DOHH2 (cell line): ENCODE results near the gene MRGPRF.

Experiments used
- H3F3A ChIP-seq: fragments of 200-600 bp; sonication (generic), shearing (Covaris generic); 2 replicates; pipeline ENCODE4 v1.6.0; 2016; ENCODE audit warnings: antibody characterized with exemption, mild to moderate bottlenecking; ENCODE audit not compliant: control insufficient read depth, insufficient read depth
- H3K27ac ChIP-seq: fragments of 200-600 bp; sonication (generic); 2 replicates; pipeline ENCODE4 v1.5.1; 2014; ENCODE audit warnings: low read depth, mild to moderate bottlenecking, low read length, moderate library complexity
- H3K27me3 ChIP-seq: fragments of 200-600 bp; sonication (generic); 2 replicates; pipeline ENCODE4 v1.6.1; 2014; ENCODE audit warnings: mild to moderate bottlenecking, low read length, mixed read lengths; ENCODE audit not compliant: control insufficient read depth
- H3K36me3 ChIP-seq: fragments of 200-600 bp; sonication (generic); 2 replicates; pipeline ENCODE4 v1.6.1; 2014; ENCODE audit warnings: mild to moderate bottlenecking, low read length, moderate library complexity, mixed read lengths; ENCODE audit not compliant: control insufficient read depth
- H3K4me1 ChIP-seq: fragments of 200-600 bp; sonication (generic); 2 replicates; pipeline ENCODE4 v1.6.1; 2014; ENCODE audit warnings: mild to moderate bottlenecking, low read length, mixed read lengths; ENCODE audit not compliant: control insufficient read depth
- H3K4me2 ChIP-seq: fragments of 200-600 bp; sonication (generic); 2 replicates; pipeline ENCODE4 v1.6.0; 2014; ENCODE audit warnings: mild to moderate bottlenecking, low read length, moderate library complexity
- H3K4me3 ChIP-seq: fragments of 200-600 bp; sonication (generic); 2 replicates; pipeline ENCODE4 v1.5.1; 2014; ENCODE audit warnings: mild to moderate bottlenecking, low read length, mixed read lengths
- H3K79me2 ChIP-seq: fragments of 200-600 bp; sonication (generic); 2 replicates; pipeline ENCODE4 v1.6.1; 2014; ENCODE audit warnings: mild to moderate bottlenecking, low read length, mixed read lengths; ENCODE audit not compliant: control insufficient read depth
- H3K9me2 ChIP-seq: fragments of 200-600 bp; sonication (generic); replicated peaks from 2 replicates; pipeline ENCODE4 v1.6.1; 2014; ENCODE audit warnings: mild to moderate bottlenecking, low read length, mixed read lengths; ENCODE audit not compliant: control insufficient read depth
- H3K9me3 ChIP-seq: fragments of 200-600 bp; sonication (generic); 2 replicates; pipeline ENCODE4 v1.6.1; 2014; ENCODE audit warnings: antibody characterized with exemption, low read length, mixed read lengths; ENCODE audit not compliant: control insufficient read depth, insufficient read depth
- H4K20me1 ChIP-seq: fragments of 200-600 bp; sonication (generic); 2 replicates; pipeline ENCODE4 v1.6.0; 2014; ENCODE audit warnings: low read depth, mild to moderate bottlenecking, antibody characterized with exemption, low read length, moderate library complexity; ENCODE audit not compliant: control insufficient read depth, insufficient read depth
- CTCF ChIP-seq: fragments of 200-600 bp; sonication (generic); IDR thresholded peaks from one replicate; pipeline ENCODE4 v1.5.1; 2014; ENCODE audit warnings: antibody characterized with exemption, mild to moderate bottlenecking, low read depth, low read length; ENCODE audit not compliant: poor library complexity, severe bottlenecking
- EZH2phosphoT487 ChIP-seq: fragments of 200-600 bp; sonication (generic); IDR thresholded peaks from 2 replicates; pipeline ENCODE4 v1.6.1; 2017; ENCODE audit warnings: borderline replicate concordance, mild to moderate bottlenecking, antibody characterized with exemption, low read length, moderate library complexity, mixed read lengths

The MRGPRF gene

GRCh38 chr11:69032833-69033232 lies 19.8 kb upstream of the MRGPRF start:
- H3K4me1 ChIP-seq = no peaks in the 10 kb centered on the region
- no peaks in the 10 kb centered on the region for H3K36me3 ChIP-seq
- no peaks in the 10 kb centered on the region for H3K9me3 ChIP-seq
- H3K27ac ChIP-seq = no peak overlapping the region
- no peaks in the 10 kb centered on the region for H3K9me2 ChIP-seq
- H3K27me3 ChIP-seq = no peaks in the 10 kb centered on the region
- no peak overlapping the region for H3K4me2 ChIP-seq
- H4K20me1 ChIP-seq = no peaks in the 10 kb centered on the region
- H3F3A ChIP-seq = no peaks in the 10 kb centered on the region
- H3K4me3 ChIP-seq = no peak overlapping the region
- no peaks in the 10 kb centered on the region for H3K79me2 ChIP-seq
- TF ChIP-seq EZH2phosphoT487 (no peak), CTCF (no peak)

- no peak overlapping the region for H3K4me3 ChIP-seq
- no peaks in the 10 kb centered on the region for H3K4me1 ChIP-seq
- TF ChIP-seq EZH2phosphoT487 = no peak
- TF ChIP-seq CTCF = no peak
- H3K27me3 ChIP-seq = no peaks in the 10 kb centered on the region
- no peaks in the 10 kb centered on the region for H3K9me3 ChIP-seq
- H3K4me2 ChIP-seq = no peak overlapping the region
- no peaks in the 10 kb centered on the region for H3F3A ChIP-seq
- no peaks in the 10 kb centered on the region for H4K20me1 ChIP-seq
- H3K79me2 ChIP-seq = no peaks in the 10 kb centered on the region
- no peak overlapping the region for H3K27ac ChIP-seq
- no peaks in the 10 kb centered on the region for H3K36me3 ChIP-seq
- H3K9me2 ChIP-seq = no peaks in the 10 kb centered on the region
These were observed 17.3 kb upstream of the MRGPRF start for GRCh38 chr11:69030301-69030700.

- Histone ChIP-seq H4K20me1 (no peaks in the 10 kb centered on the region), H3K9me2 (no peaks in the 10 kb centered on the region), H3K4me2 (no peak overlapping the region), H3K9me3 (no peaks in the 10 kb centered on the region), H3K27ac (no peak overlapping the region), H3K4me3 (no peak overlapping the region), H3K4me1 (no peaks in the 10 kb centered on the region), H3K36me3 (no peaks in the 10 kb centered on the region), H3K27me3 (no peaks in the 10 kb centered on the region), H3K79me2 (no peaks in the 10 kb centered on the region), H3F3A (no peaks in the 10 kb centered on the region)
- TF ChIP-seq CTCF = no peak
- TF ChIP-seq EZH2phosphoT487 = no peak
These were observed 14.8 kb upstream of the MRGPRF start for GRCh38 chr11:69027704-69028372.
